ENCODE measurements around the gene AP5Z1.

Gene AP5Z1

DNA sequence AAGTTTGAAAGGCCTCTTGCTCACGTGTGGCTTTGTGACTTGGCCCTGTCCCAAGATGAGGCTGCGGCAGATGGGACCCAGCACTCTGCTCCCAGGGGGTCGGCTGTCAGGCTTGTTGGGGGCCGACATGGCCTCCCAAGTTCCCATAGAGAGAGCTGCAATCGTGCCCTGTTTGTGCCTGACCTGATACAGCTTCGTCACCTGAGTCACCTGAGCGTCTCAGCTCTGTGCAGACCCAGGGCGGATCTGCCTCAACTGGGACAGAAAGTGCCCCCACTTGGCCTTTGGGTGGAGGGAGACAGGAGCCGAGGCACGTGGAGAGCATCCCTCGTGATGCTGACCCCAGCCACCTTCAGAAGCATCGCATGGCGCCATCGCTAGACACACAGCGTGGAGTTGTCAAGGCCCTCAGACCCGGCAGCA, 64.7 kb downstream of the AP5Z1 start:
- no peak for DNase-seq (ENCODE audit: low read depth in 2 of 2)
